SK-N-SH treated with all-trans-retinoic acid at 6 μM for 48 hours (cell line): ENCODE results near the gene OR52W1.
A peak's percentile ranks its signal among the peaks of the same experiment; 100 is the strongest.
"Not testable (repeated sequence)": the region's sequence is repeated elsewhere in the genome, so short reads cannot be mapped to it uniquely, and the experiment has no call there.

Experiments
- ATAC-seq: fragments of 200-7000 bp; cut with Tn5 transposase; 3 replicates; pipeline ENCODE4 v1.9.1; 2020; ENCODE audit warnings: mild to moderate bottlenecking, moderate library complexity
- ARNTL ChIP-seq: fragments of 450-650 bp; formaldehyde crosslinking; IDR thresholded peaks from 2 replicates; pipeline ENCODE4 v1.5.0; 2020; ENCODE audit warnings: low read depth, mild to moderate bottlenecking, moderate library complexity, borderline replicate concordance
- BACH2 ChIP-seq: fragments of 250-450 bp; sonication (Bioruptor Pico); IDR thresholded peaks from 2 replicates; pipeline ENCODE4 v1.9.0; 2021; ENCODE audit warnings: mild to moderate bottlenecking, borderline replicate concordance
- CSDC2 ChIP-seq: fragments of 250-450 bp; sonication (Bioruptor Pico); IDR thresholded peaks from 2 replicates; pipeline ENCODE4 v1.5.0; 2020; ENCODE audit warnings: mild to moderate bottlenecking, moderate library complexity
- ESRRG ChIP-seq: fragments of 250-450 bp; sonication (Bioruptor Pico); IDR thresholded peaks from 2 replicates; pipeline ENCODE4 v1.6.1; 2021; ENCODE audit warnings: mild to moderate bottlenecking
- GLIS3 ChIP-seq: fragments of 250-450 bp; sonication (Bioruptor Pico); IDR thresholded peaks from 2 replicates; pipeline ENCODE4 v1.5.0; 2020; ENCODE audit warnings: mild to moderate bottlenecking, moderate library complexity
- ISL1 ChIP-seq: fragments of 250-450 bp; sonication (Bioruptor Pico); IDR thresholded peaks from 2 replicates; pipeline ENCODE4 v2.1.2; 2022; ENCODE audit warnings: mild to moderate bottlenecking, moderate library complexity
- PPARA ChIP-seq: fragments of 250-450 bp; sonication (Bioruptor Pico); IDR thresholded peaks from 2 replicates; pipeline ENCODE4 v1.5.0; 2020; ENCODE audit warnings: mild to moderate bottlenecking, borderline replicate concordance
- RARB ChIP-seq: fragments of 250-450 bp; sonication (Bioruptor Pico); IDR thresholded peaks from 2 replicates; pipeline ENCODE4 v1.8.0; 2021; ENCODE audit warnings: mild to moderate bottlenecking, moderate library complexity
- SNAI2 ChIP-seq: fragments of 250-450 bp; sonication (Bioruptor Pico); IDR thresholded peaks from 2 replicates; pipeline ENCODE4 v1.5.0; 2020; ENCODE audit warnings: mild to moderate bottlenecking, moderate library complexity
- TCF4 ChIP-seq: fragments of 250-450 bp; sonication (Bioruptor Pico); IDR thresholded peaks from 2 replicates; pipeline ENCODE4 v1.8.0; 2021; ENCODE audit warnings: mild to moderate bottlenecking, moderate library complexity, borderline replicate concordance
- TOX ChIP-seq: fragments of 250-450 bp; sonication (Bioruptor Pico); IDR thresholded peaks from 2 replicates; pipeline ENCODE4 v1.8.0; 2021; ENCODE audit warnings: mild to moderate bottlenecking, moderate library complexity, borderline replicate concordance
- ZFP3 ChIP-seq: fragments of 250-450 bp; sonication (Bioruptor Pico); IDR thresholded peaks from 2 replicates; pipeline ENCODE4 v1.5.0; 2020; ENCODE audit warnings: mild to moderate bottlenecking, moderate library complexity
- ZFP30 ChIP-seq: fragments of 450-650 bp; formaldehyde crosslinking; IDR thresholded peaks from 2 replicates; pipeline ENCODE4 v1.5.0; 2022; ENCODE audit warnings: mild to moderate bottlenecking, moderate library complexity
- ZNF565 ChIP-seq: fragments of 450-650 bp; formaldehyde crosslinking; conservative IDR thresholded peaks from 2 replicates; pipeline ENCODE4 v1.5.0; 2020; ENCODE audit warnings: low read depth, mild to moderate bottlenecking, moderate library complexity
- ZNF8 ChIP-seq: fragments of 450-650 bp; formaldehyde crosslinking; IDR thresholded peaks from 2 replicates; pipeline ENCODE4 v1.5.0; 2020; ENCODE audit warnings: mild to moderate bottlenecking, moderate library complexity
- TF ChIP-seq, protein P1 (sequence below): fragments of 250-450 bp; sonication (Bioruptor Pico); IDR thresholded peaks from 2 replicates; pipeline ENCODE4 v1.5.0; 2020; ENCODE audit warnings: mild to moderate bottlenecking, moderate library complexity
- TF ChIP-seq, protein P2 (sequence below): fragments of 250-450 bp; sonication (Bioruptor Pico); IDR thresholded peaks from 2 replicates; pipeline ENCODE4 v1.5.1; 2020; ENCODE audit warnings: low read depth, mild to moderate bottlenecking, moderate library complexity
- TF ChIP-seq, protein P3 (sequence below): fragments of 250-450 bp; sonication (Bioruptor Pico); IDR thresholded peaks from 2 replicates; pipeline ENCODE4 v1.8.0; 2021; ENCODE audit warnings: low read depth, mild to moderate bottlenecking, moderate library complexity, borderline replicate concordance

The OR52W1 gene

DNA sequence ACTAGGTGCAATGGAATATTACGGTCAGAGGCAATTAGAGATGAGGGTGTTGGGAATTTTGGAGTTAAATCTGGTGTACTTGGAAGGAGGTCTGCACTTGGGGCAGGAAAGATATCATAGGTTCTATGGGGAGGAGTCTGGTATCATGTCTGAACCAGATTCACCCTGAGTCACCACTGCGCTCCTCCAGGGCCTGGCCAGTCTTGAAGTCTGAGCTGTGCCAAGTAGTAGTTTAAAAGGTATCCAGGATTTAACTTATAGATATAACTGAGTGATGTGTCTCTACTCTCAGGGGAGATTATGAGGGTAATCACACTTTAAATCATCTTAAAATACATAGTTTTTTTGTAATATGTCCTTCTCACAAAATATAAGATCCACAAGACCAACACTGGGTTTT lies 46.5 kb downstream of the OR52W1 start:
- no peak for TF ChIP-seq ZFP3
- TF ChIP-seq, protein P1, sequence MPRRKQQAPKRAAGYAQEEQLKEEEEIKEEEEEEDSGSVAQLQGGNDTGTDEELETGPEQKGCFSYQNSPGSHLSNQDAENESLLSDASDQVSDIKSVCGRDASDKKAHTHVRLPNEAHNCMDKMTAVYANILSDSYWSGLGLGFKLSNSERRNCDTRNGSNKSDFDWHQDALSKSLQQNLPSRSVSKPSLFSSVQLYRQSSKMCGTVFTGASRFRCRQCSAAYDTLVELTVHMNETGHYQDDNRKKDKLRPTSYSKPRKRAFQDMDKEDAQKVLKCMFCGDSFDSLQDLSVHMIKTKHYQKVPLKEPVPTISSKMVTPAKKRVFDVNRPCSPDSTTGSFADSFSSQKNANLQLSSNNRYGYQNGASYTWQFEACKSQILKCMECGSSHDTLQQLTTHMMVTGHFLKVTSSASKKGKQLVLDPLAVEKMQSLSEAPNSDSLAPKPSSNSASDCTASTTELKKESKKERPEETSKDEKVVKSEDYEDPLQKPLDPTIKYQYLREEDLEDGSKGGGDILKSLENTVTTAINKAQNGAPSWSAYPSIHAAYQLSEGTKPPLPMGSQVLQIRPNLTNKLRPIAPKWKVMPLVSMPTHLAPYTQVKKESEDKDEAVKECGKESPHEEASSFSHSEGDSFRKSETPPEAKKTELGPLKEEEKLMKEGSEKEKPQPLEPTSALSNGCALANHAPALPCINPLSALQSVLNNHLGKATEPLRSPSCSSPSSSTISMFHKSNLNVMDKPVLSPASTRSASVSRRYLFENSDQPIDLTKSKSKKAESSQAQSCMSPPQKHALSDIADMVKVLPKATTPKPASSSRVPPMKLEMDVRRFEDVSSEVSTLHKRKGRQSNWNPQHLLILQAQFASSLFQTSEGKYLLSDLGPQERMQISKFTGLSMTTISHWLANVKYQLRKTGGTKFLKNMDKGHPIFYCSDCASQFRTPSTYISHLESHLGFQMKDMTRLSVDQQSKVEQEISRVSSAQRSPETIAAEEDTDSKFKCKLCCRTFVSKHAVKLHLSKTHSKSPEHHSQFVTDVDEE (CRISPR knock-in tag) = no peak
- TF ChIP-seq ESRRG = no peak
- TF ChIP-seq, protein P2, sequence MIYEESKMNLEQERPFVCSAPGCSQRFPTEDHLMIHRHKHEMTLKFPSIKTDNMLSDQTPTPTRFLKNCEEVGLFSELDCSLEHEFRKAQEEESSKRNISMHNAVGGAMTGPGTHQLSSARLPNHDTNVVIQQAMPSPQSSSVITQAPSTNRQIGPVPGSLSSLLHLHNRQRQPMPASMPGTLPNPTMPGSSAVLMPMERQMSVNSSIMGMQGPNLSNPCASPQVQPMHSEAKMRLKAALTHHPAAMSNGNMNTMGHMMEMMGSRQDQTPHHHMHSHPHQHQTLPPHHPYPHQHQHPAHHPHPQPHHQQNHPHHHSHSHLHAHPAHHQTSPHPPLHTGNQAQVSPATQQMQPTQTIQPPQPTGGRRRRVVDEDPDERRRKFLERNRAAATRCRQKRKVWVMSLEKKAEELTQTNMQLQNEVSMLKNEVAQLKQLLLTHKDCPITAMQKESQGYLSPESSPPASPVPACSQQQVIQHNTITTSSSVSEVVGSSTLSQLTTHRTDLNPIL = no peak
- no peak for TF ChIP-seq GLIS3 (CRISPR knock-in tag)
- no peak for TF ChIP-seq BACH2 (CRISPR knock-in tag)
- TF ChIP-seq ZFP30 (CRISPR knock-in tag) = no peak
- TF ChIP-seq SNAI2 = no peak
- no peak for ATAC-seq

DNA sequence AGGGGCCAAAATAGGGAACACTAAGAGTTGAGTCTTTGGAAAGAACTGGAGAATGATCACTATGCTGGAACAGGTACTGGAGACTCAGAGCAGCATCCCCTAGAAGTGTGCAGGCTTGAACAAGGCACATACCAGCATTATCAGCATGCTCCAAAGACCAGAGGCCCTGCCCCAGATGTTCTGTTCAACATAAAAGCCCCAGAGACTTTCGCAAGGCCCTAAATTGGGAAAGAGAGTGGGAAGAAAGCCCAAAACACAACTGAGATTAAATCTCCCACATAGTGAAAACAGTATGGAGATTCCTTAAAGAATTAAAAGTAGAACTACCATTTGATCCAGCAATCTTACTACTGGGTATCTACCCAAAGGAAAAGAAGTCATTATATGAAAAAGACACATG lies 49.2 kb downstream of the OR52W1 start:
- TF ChIP-seq, protein P3, sequence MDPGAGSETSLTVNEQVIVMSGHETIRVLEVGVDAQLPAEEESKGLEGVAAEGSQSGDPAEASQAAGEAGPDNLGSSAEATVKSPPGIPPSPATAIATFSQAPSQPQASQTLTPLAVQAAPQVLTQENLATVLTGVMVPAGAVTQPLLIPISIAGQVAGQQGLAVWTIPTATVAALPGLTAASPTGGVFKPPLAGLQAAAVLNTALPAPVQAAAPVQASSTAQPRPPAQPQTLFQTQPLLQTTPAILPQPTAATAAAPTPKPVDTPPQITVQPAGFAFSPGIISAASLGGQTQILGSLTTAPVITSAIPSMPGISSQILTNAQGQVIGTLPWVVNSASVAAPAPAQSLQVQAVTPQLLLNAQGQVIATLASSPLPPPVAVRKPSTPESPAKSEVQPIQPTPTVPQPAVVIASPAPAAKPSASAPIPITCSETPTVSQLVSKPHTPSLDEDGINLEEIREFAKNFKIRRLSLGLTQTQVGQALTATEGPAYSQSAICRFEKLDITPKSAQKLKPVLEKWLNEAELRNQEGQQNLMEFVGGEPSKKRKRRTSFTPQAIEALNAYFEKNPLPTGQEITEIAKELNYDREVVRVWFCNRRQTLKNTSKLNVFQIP (CRISPR knock-in tag) = no peak
- no peak for TF ChIP-seq RARB
- TF ChIP-seq TOX (CRISPR knock-in tag) = no peak
- TF ChIP-seq ISL1 (CRISPR knock-in tag) = no peak
- TF ChIP-seq ARNTL (CRISPR knock-in tag) = no peak
- TF ChIP-seq ZNF565 = no peak
- no peak for TF ChIP-seq CSDC2 (CRISPR knock-in tag)
- no peak for TF ChIP-seq TCF4 (CRISPR knock-in tag)
- no peak for TF ChIP-seq ESRRG
- no peak for TF ChIP-seq PPARA (CRISPR knock-in tag)
- no peak for ATAC-seq

DNA sequence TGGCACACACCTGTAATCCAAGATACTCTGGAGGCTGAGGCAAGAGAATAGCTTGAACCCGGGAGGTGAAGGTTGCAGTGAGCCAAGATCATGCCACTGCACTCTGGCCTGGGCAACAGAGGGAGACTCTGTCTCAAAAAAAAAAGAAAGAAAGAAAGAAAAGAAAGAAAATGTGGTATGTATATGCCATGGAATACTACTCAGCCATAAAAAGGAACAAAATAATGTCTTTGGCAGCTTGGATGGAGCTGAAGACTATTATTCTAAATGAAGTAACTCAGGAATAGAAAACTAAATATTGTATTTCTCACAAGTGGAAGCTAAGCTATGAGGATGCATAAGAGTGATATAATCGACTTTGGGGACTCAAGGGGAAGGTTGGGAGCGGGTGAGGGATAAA lies 49.9 kb downstream of the OR52W1 start:
- TF ChIP-seq ZNF8 (CRISPR knock-in tag) = peak; percentile 52
- ATAC-seq = not testable (repeated sequence)
